Caki2 (cell line): ENCODE results near the gene ECSCR. TPM values are rescaled to one million over a fixed set of nuclear protein-coding genes. Genes with fewer than 3 reads are reported as not detected.

Source experiments
- DNase-seq: peaks from one replicate; pipeline ENCODE4 v3.0.0-alpha.2; 2015; ENCODE audit warnings: low read depth
- in situ Hi-C: cut with HindIII; loops from 2 replicates; pipeline ENCODE4 v1.10.0; 2016; ENCODE audit warnings: low sequenced_read_pairs, low pct_unique_long_range_greater_than_20kb, mixed read lengths
- total RNA-seq: library from RNA; depleted of rRNA; stranded (reverse); fragments of >200 nt; shearing (Covaris generic); gene quantifications from 2 replicates; pipeline ENCODE4 v1.2.3, GENCODE V29; 2014; ENCODE audit warnings: low replicate concordance; rRNA removed

The ECSCR gene
- total RNA-seq, 1 experiment from 2014 or later: not detected

- in situ Hi-C loops: loop anchor here (25.0 kb wide), 1 partner anchor 108 kb away; no protein-coding TSS in a partner anchor
- DNase-seq: no peak
These were observed 58.1 kb downstream of the ECSCR start for GRCh38 chr5:139404484-139404840.

GRCh38 chr5:139403787-139404483 lies 58.6 kb downstream of the ECSCR start, which contains the start of gene SPATA24:
SPATA24 (minus strand) TSS chr5:139404089; CDS start chr5:139404060, 29 bp downstream.
- DNase-seq: peak; percentile 97
- in situ Hi-C loops: loop anchor here (25.0 kb wide), 1 partner anchor 108 kb away; no protein-coding TSS in a partner anchor

- in situ Hi-C loops: loop anchor here (25.0 kb wide), 1 partner anchor 109 kb away; no protein-coding TSS in a partner anchor
- DNase-seq: no peak
These were observed 59.1 kb downstream of the ECSCR start for GRCh38 chr5:139403418-139403786.

GRCh38 chr5:139402561-139403158 lies 59.9 kb downstream of the ECSCR start:
- DNase-seq: no peak
- in situ Hi-C loops: loop anchor here (25.0 kb wide), 1 partner anchor 110 kb away; no protein-coding TSS in a partner anchor

GRCh38 chr5:139401546-139401945 lies 61.0 kb downstream of the ECSCR start:
- in situ Hi-C loops: loop anchor here (25.0 kb wide), 1 partner anchor 111 kb away; no protein-coding TSS in a partner anchor

GRCh38 chr5:139399501-139400121 lies 62.9 kb downstream of the ECSCR start:
- DNase-seq: no peak
- in situ Hi-C loops: loop anchor here (25.0 kb wide), 1 partner anchor 113 kb away; no protein-coding TSS in a partner anchor

More at GRCh38 chr5:139401546-139401945, 61.0 kb downstream of the ECSCR start:
- no peak for DNase-seq

Other genes with a start within 250 kb of the ECSCR start
- 150 and 191 TPM in 2 replicates for gene MATR3, start 169.0 kb downstream of the ECSCR start, total RNA-seq
- 40.6 and 41.9 TPM in 2 replicates for gene PAIP2, start 120.9 kb downstream of the ECSCR start, total RNA-seq
- gene SLC23A1, start 79.4 kb downstream of the ECSCR start, total RNA-seq: 0.06 and 3.9 TPM in 2 replicates
- not detected in 2 replicates for gene MZB1, start 72.8 kb downstream of the ECSCR start, total RNA-seq
- gene PROB1, start 67.6 kb downstream of the ECSCR start, total RNA-seq: not detected in 2 replicates
- gene SPATA24, start 58.7 kb downstream of the ECSCR start, total RNA-seq: 2.5 and 12.8 TPM in 2 replicates
- gene DNAJC18, start 23.2 kb downstream of the ECSCR start, total RNA-seq: 1.4 and 3.3 TPM in 2 replicates
- gene SMIM33, start 8.3 kb upstream of the ECSCR start, total RNA-seq: not detected in 2 replicates
- gene STING1, start 20.0 kb upstream of the ECSCR start, total RNA-seq: 16.8 and 21.1 TPM in 2 replicates
- gene UBE2D2, start 98.6 kb upstream of the ECSCR start, total RNA-seq: 105 and 126 TPM in 2 replicates
- gene CXXC5, start 185.6 kb upstream of the ECSCR start, total RNA-seq: 71.9 and 96.8 TPM in 2 replicates